HepG2 (cell line): ENCODE measurements around the gene MLYCD. TPM values are rescaled to one million over a fixed set of nuclear protein-coding genes. Genes with fewer than 3 reads are reported as not detected.

Experiments used
- ATAC-seq: fragments of 200-7000 bp; cut with Tn5 transposase; 3 replicates; pipeline ENCODE4 v1.9.1; 2020; ENCODE audit warnings: mild to moderate bottlenecking, moderate library complexity
- BruUV-seq: library from RNA; stranded (reverse); fragments of 400-500 nt; replicated peaks from 2 replicates; lab custom pipeline; 2021; lab: Mats Ljungman, UMichigan
- CTCF ChIA-PET: fragments of 300-600 bp; formaldehyde crosslinking; extraction: SDS; loops from one replicate; lab custom pipeline; 2021; ENCODE audit warnings: low total read pairs, inconsistent platforms, low intra/inter-chr PET ratio; lab: Yijun Ruan, JAX
- POLR2A ChIA-PET: fragments of 350-600 bp; sonication (Branson Sonifier 250); formaldehyde crosslinking; loops from one replicate; lab custom pipeline; 2020; ENCODE audit warnings: antibody characterized with exemption, inconsistent platforms; lab: Yijun Ruan, JAX
- DNase-seq: peaks from one replicate; pipeline ENCODE4 v3.0.0-alpha.2; 2015; ENCODE audit warnings: low spot score
- FAIRE-seq: peaks from 3 replicates; lab custom pipeline; 2011; peaks lifted over from hg19 to GRCh38; lab: Jason Lieb, UNC
- H2AFZ ChIP-seq: one replicate; pipeline ENCODE4 v1.6.1; 2011; ENCODE audit warnings: low read length, inconsistent platforms
- H3K27ac ChIP-seq: fragments of 300-600 bp; 3 replicates; pipeline ENCODE4 v1.8.0; 2011; ENCODE audit warnings: mixed run types, mild to moderate bottlenecking, mixed read lengths, low read length, inconsistent platforms; ENCODE audit not compliant: insufficient read depth; ENCODE audit errors: extremely low read length
- H3K27me3 ChIP-seq, 2 experiments: fragments of 200-600 bp in 1 of 2; 2 replicates in 1 of 2; 3 replicates in 1 of 2; pipeline versions ENCODE4 v1.6.0 to v1.8.0; 2011; ENCODE audit warnings: low read length in 2 of 2, mild to moderate bottlenecking in 2 of 2, moderate library complexity in 2 of 2, inconsistent platforms in 1 of 2; ENCODE audit not compliant: insufficient read depth in 2 of 2, control insufficient read depth in 1 of 2
- H3K36me3 ChIP-seq, 2 experiments: fragments of 200-600 bp in 1 of 2; replicated peaks in 1 of 2; 2 replicates in 1 of 2; 3 replicates in 1 of 2; pipeline versions ENCODE4 v1.5.1 to v1.8.0; 2011; ENCODE audit warnings: low read length in 2 of 2, inconsistent platforms in 1 of 2; ENCODE audit not compliant: insufficient read depth in 2 of 2, control insufficient read depth in 1 of 2
- H3K4me1 ChIP-seq: 2 replicates; pipeline ENCODE4 v1.5.1; 2012; ENCODE audit warnings: low read length, inconsistent platforms; ENCODE audit not compliant: insufficient read depth
- H3K4me2 ChIP-seq: 2 replicates; pipeline ENCODE4 v1.6.0; 2011; ENCODE audit warnings: low read depth, low read length, inconsistent platforms
- H3K4me3 ChIP-seq, 3 experiments: fragments of 200-600 bp in 1 of 3; sonication (generic), shearing (Covaris generic) in 1 of 3; replicated peaks in 1 of 3; 2 replicates each; pipeline ENCODE4 v1.5.1; 2011 to 2016; ENCODE audit warnings: low read length in 3 of 3, inconsistent platforms in 2 of 3, low read depth in 2 of 3, mild to moderate bottlenecking in 2 of 3, control low read depth in 1 of 3, mixed read lengths in 1 of 3; ENCODE audit not compliant: insufficient read depth in 1 of 3
- H3K79me2 ChIP-seq: one replicate; pipeline ENCODE4 v1.6.1; 2011; ENCODE audit warnings: low read length, inconsistent platforms; ENCODE audit not compliant: insufficient read depth
- H3K9ac ChIP-seq: 2 replicates; pipeline ENCODE4 v1.6.0; 2011; ENCODE audit warnings: mild to moderate bottlenecking, low read depth, low read length, inconsistent platforms; ENCODE audit not compliant: insufficient read depth
- H3K9me3 ChIP-seq: 2 replicates; pipeline ENCODE4 v1.5.1; 2012; ENCODE audit warnings: mild to moderate bottlenecking, low read length
- H4K20me1 ChIP-seq: 2 replicates; pipeline ENCODE4 v1.6.0; 2011; ENCODE audit warnings: inconsistent platforms, mild to moderate bottlenecking, low read length, moderate library complexity; ENCODE audit not compliant: insufficient read depth
- FIP1L1 ChIP-seq: fragments of 200-400 bp; formaldehyde crosslinking; IDR thresholded peaks from 2 replicates; pipeline ENCODE4 v1.6.1; 2018; ENCODE audit warnings: low read depth, mild to moderate bottlenecking, low read length, moderate library complexity, borderline replicate concordance; ENCODE audit not compliant: insufficient read depth
- FOXJ3 ChIP-seq: sonication (generic); formaldehyde crosslinking; IDR thresholded peaks from 2 replicates; pipeline ENCODE4 v1.4.0; 2020; ENCODE audit warnings: missing genetic modification reagents, mild to moderate bottlenecking, borderline replicate concordance
- HNRNPL ChIP-seq: fragments of 200-400 bp; formaldehyde crosslinking; IDR thresholded peaks from 2 replicates; pipeline ENCODE4 v1.6.1; 2017; ENCODE audit warnings: mild to moderate bottlenecking, low read depth, low read length
- JDP2 ChIP-seq: sonication (generic); formaldehyde crosslinking; IDR thresholded peaks from 2 replicates; pipeline ENCODE4 v1.8.1; 2022; ENCODE audit warnings: missing genetic modification reagents, borderline replicate concordance
- KAT8 ChIP-seq: IDR thresholded peaks from 2 replicates; pipeline ENCODE4 v1.6.1; 2016; ENCODE audit warnings: missing genetic modification reagents, missing compliant biosample characterization
- MAFF ChIP-seq: IDR thresholded peaks from 2 replicates; pipeline ENCODE4 v1.6.1; 2011; ENCODE audit warnings: low read depth, low read length, improper control_type of control experiment
- NFATC3 ChIP-seq: sonication (generic); formaldehyde crosslinking; IDR thresholded peaks from 2 replicates; pipeline ENCODE4 v1.5.1; 2020; ENCODE audit warnings: mild to moderate bottlenecking, missing genetic modification reagents
- NFKB2 ChIP-seq: sonication (generic); formaldehyde crosslinking; IDR thresholded peaks from 2 replicates; pipeline ENCODE4 v1.4.0; 2020; ENCODE audit warnings: missing genetic modification reagents, borderline replicate concordance
- NFYB ChIP-seq: sonication (generic); formaldehyde crosslinking; IDR thresholded peaks from 2 replicates; pipeline ENCODE4 v1.4.0; 2020; ENCODE audit warnings: missing genetic modification reagents
- POGZ ChIP-seq: sonication (generic); formaldehyde crosslinking; IDR thresholded peaks from 2 replicates; pipeline ENCODE4 v1.4.0; 2020; ENCODE audit warnings: mild to moderate bottlenecking, missing genetic modification reagents
- STAG1 ChIP-seq: sonication (generic); formaldehyde crosslinking; IDR thresholded peaks from 2 replicates; pipeline ENCODE4 v1.4.0; 2020; ENCODE audit warnings: missing genetic modification reagents
- ZFP36L2 ChIP-seq: sonication (generic); formaldehyde crosslinking; IDR thresholded peaks from 2 replicates; pipeline ENCODE4 v1.4.0; 2020; ENCODE audit warnings: missing genetic modification reagents
- ZMAT3 ChIP-seq: sonication (generic); formaldehyde crosslinking; conservative IDR thresholded peaks from 2 replicates; pipeline ENCODE4 v1.7.0; 2021; ENCODE audit warnings: missing genetic modification reagents
- ZNF143 ChIP-seq: sonication (generic); formaldehyde crosslinking; IDR thresholded peaks from 2 replicates; pipeline ENCODE4 v1.4.0; 2020; ENCODE audit warnings: missing genetic modification reagents
- ZNF431 ChIP-seq: sonication (generic); formaldehyde crosslinking; IDR thresholded peaks from 2 replicates; pipeline ENCODE4 v1.9.0; 2022; ENCODE audit warnings: missing genetic modification reagents, low read depth, mild to moderate bottlenecking, borderline replicate concordance
- ZNF510 ChIP-seq: sonication (generic); formaldehyde crosslinking; IDR thresholded peaks from 2 replicates; pipeline ENCODE4 v1.4.0; 2020; ENCODE audit warnings: low read depth, mild to moderate bottlenecking, missing genetic modification reagents
- ZNF598 ChIP-seq: sonication (generic); formaldehyde crosslinking; IDR thresholded peaks from 2 replicates; pipeline ENCODE4 v1.5.1; 2020; ENCODE audit warnings: mild to moderate bottlenecking, missing genetic modification reagents, borderline replicate concordance
- ZNF737 ChIP-seq: sonication (generic); formaldehyde crosslinking; IDR thresholded peaks from 2 replicates; pipeline ENCODE4 v1.5.0; 2020; ENCODE audit warnings: missing genetic modification reagents, mild to moderate bottlenecking, borderline replicate concordance
- ZNF766 ChIP-seq: sonication (generic); formaldehyde crosslinking; IDR thresholded peaks from 2 replicates; pipeline ENCODE4 v1.5.0; 2020; ENCODE audit warnings: missing genetic modification reagents, borderline replicate concordance
- ZNF891 ChIP-seq: sonication (generic); formaldehyde crosslinking; IDR thresholded peaks from 2 replicates; pipeline ENCODE4 v1.5.0; 2020; ENCODE audit warnings: mild to moderate bottlenecking, missing genetic modification reagents
- WGBS: methylation state at CpG from one replicate; pipeline ENCODE4 v1.1.6; 2017; ENCODE audit warnings: low lambda C conversion rate; 5-methylcytosine and 5-hydroxymethylcytosine counted together
- in situ Hi-C: cut with HindIII; loops from 2 replicates; pipeline ENCODE4 v1.10.0; 2017; ENCODE audit warnings: low pct_unique_long_range_greater_than_20kb; ENCODE audit not compliant: extremely low pct_ligation_motif_present
- intact Hi-C: fragments of 100-400 bp; cut with micrococcal nuclease; formaldehyde crosslinking; loops from one replicate; pipeline ENCODE4 v1.10.0; 2022; ENCODE audit not compliant: unreplicated experiment
- polyA plus RNA-seq, 8 experiments: library from polyadenylated mRNA; depleted of rRNA in 3 of 8; stranded (reverse) in 7 of 8; unstranded in 1 of 8; fragments of >200 nt; fragmentation: Illumina TruSeq in 4 of 8; extraction: Trizol in 4 of 8; gene quantifications; 2 replicates each; pipeline versions ENCODE4 v1.2.1 to v1.2.3, GENCODE V29; 2011 to 2016; ENCODE audit warnings: low read depth in 4 of 8, missing spikeins in 1 of 8, mixed read lengths in 1 of 8; ENCODE audit not compliant: insufficient read depth in 1 of 8
- total RNA-seq, 5 experiments: library from RNA; depleted of rRNA; stranded (reverse); fragments of >200 nt; fragmentation: Illumina TruSeq; extraction: Trizol; gene quantifications; 2 replicates each; pipeline ENCODE4 v1.2.3, GENCODE V29; 2016; ENCODE audit warnings: low read depth in 1 of 5
- TF ChIP-seq, protein P1 (sequence below): sonication (generic); IDR thresholded peaks from 2 replicates; pipeline ENCODE4 v1.6.1; 2016; ENCODE audit warnings: low read depth, borderline replicate concordance
- TF ChIP-seq, protein P2 (sequence below): sonication (generic); formaldehyde crosslinking; IDR thresholded peaks from 2 replicates; pipeline ENCODE4 v1.5.1; 2020; ENCODE audit warnings: mild to moderate bottlenecking, moderate library complexity, missing genetic modification reagents

Gene MLYCD
- total and polyA plus RNA-seq, 2 of the 13 experiments (the other 11 are each of a cell fraction or from before 2014, with no cell fraction given): 1.8 to 4.0 TPM

- Histone ChIP-seq H3K36me3 (no peaks in the 10 kb centered on the region), H3K27ac (no peak overlapping the region), H3K79me2 (no peaks in the 10 kb centered on the region), H3K4me3 (peak overlapping the region in 1 of 3 experiments; percentile 9; a peak in 1 of 6 replicates), H3K9ac (no peak overlapping the region), H3K4me1 (peaks cover 84% of the 10 kb centered on the region), H3K27me3 (peaks cover 6 to 38% of the 10 kb centered on the region in 2 experiments; a peak in 3 of 5 replicates), H3K4me2 (peak overlapping the region; percentile 39), H2AFZ (no peak overlapping the region), H3K9me3 (no peaks in the 10 kb centered on the region), H4K20me1 (no peaks in the 10 kb centered on the region)
- ChIA-PET CTCF (no interaction called here), POLR2A (interaction anchor here (0.7 to 4.3 kb wide), 4 partner anchors 11 to 170 kb away, joined by 3 to 58 read pairs (median 4); partner anchors contain the start of gene OSGIN1)
- WGBS: 47% methylated on average over 26 of the region's 28 CpGs
- BruUV-seq: no TSS peak
- ATAC-seq (no peak), FAIRE-seq (no peak), DNase-seq (no peak)
- in situ Hi-C loops (no loop called here), intact Hi-C loops (no loop called here)
- TF ChIP-seq ZNF598 (peak; percentile 47; the same call in 1 of the 2 replicates), HNRNPL (0 out of 2 replicates have a peak, but pooled peaks have one; percentile 43), NFYB (CRISPR knock-in tag) (no peak), ZNF143 (CRISPR knock-in tag) (no peak), ZMAT3 (CRISPR knock-in tag) (no peak), KAT8 (CRISPR knock-in tag) (no peak), NFATC3 (0 out of 2 replicates have a peak, but pooled peaks have one; percentile 40), STAG1 (no peak), ZNF737 (CRISPR knock-in tag) (0 out of 2 replicates have a peak, but pooled peaks have one; percentile 7), ZFP36L2 (CRISPR knock-in tag) (no peak), MAFF (no peak), ZNF891 (CRISPR knock-in tag) (0 out of 2 replicates have a peak, but pooled peaks have one; percentile 17), ZNF766 (CRISPR knock-in tag) (no peak), NFKB2 (CRISPR knock-in tag) (no peak), ZNF431 (CRISPR knock-in tag) (0 out of 2 replicates have a peak, but pooled peaks have one; percentile 47), FIP1L1 (no peak), FOXJ3 (CRISPR knock-in tag) (no peak), ZNF510 (CRISPR knock-in tag) (no peak), JDP2 (CRISPR knock-in tag) (no peak), POGZ (CRISPR knock-in tag) (no peak)
- TF ChIP-seq, protein P1, sequence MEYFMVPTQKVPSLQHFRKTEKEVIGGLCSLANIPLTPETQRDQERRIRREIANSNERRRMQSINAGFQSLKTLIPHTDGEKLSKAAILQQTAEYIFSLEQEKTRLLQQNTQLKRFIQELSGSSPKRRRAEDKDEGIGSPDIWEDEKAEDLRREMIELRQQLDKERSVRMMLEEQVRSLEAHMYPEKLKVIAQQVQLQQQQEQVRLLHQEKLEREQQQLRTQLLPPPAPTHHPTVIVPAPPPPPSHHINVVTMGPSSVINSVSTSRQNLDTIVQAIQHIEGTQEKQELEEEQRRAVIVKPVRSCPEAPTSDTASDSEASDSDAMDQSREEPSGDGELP: peak; percentile 48; the same call in 1 of the 2 replicates
- TF ChIP-seq, protein P2, sequence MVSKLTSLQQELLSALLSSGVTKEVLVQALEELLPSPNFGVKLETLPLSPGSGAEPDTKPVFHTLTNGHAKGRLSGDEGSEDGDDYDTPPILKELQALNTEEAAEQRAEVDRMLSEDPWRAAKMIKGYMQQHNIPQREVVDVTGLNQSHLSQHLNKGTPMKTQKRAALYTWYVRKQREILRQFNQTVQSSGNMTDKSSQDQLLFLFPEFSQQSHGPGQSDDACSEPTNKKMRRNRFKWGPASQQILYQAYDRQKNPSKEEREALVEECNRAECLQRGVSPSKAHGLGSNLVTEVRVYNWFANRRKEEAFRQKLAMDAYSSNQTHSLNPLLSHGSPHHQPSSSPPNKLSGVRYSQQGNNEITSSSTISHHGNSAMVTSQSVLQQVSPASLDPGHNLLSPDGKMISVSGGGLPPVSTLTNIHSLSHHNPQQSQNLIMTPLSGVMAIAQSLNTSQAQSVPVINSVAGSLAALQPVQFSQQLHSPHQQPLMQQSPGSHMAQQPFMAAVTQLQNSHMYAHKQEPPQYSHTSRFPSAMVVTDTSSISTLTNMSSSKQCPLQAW (CRISPR knock-in tag): no peak
Measured at GRCh38 chr16:83940630-83941378, 41.9 kb downstream of the MLYCD start.
